ENCODE data around the gene PNKP. TPM values are rescaled to one million over a fixed set of nuclear protein-coding genes. Genes with fewer than 3 reads are reported as not detected.

Gene PNKP
- polyA plus RNA-seq, 1 donor: 38.1 TPM

- DNase-seq (ENCODE audit: low read depth): no peak
Observed at GRCh38 chr19:49847731-49848696, 19.4 kb downstream of the PNKP start.

- no peak for DNase-seq (ENCODE audit: low read depth)
Observed at GRCh38 chr19:49846408-49846807, 21.0 kb downstream of the PNKP start.

GRCh38 chr19:49845414-49845813 is 22.0 kb downstream of the PNKP start:
- no peak for DNase-seq (ENCODE audit: low read depth)

GRCh38 chr19:49844138-49845095 is 23.0 kb downstream of the PNKP start:
- no peak for DNase-seq (ENCODE audit: low read depth)

- no peak for DNase-seq (ENCODE audit: low read depth)
Observed at GRCh38 chr19:49843265-49843664, 24.1 kb downstream of the PNKP start.

GRCh38 chr19:49840736-49841249 is 26.6 kb downstream of the PNKP start:
- no peak for DNase-seq (ENCODE audit: low read depth)

- no peak for DNase-seq (ENCODE audit: low read depth)
Observed at GRCh38 chr19:49840321-49840720, 27.1 kb downstream of the PNKP start.

GRCh38 chr19:49839713-49840112 is 27.7 kb downstream of the PNKP start:
- DNase-seq (ENCODE audit: low read depth): no peak

- no peak for DNase-seq (ENCODE audit: low read depth)
Observed at GRCh38 chr19:49838885-49839588, 28.3 kb downstream of the PNKP start.

GRCh38 chr19:49837425-49837824 is 30.0 kb downstream of the PNKP start:
- no peak for DNase-seq (ENCODE audit: low read depth)

- DNase-seq (ENCODE audit: low read depth): no peak
Observed at GRCh38 chr19:49837009-49837310, 30.4 kb downstream of the PNKP start.

- DNase-seq (ENCODE audit: low read depth): no peak
Observed at GRCh38 chr19:49836176-49837008, 31.0 kb downstream of the PNKP start.

GRCh38 chr19:49835562-49835961 is 31.8 kb downstream of the PNKP start:
- no peak for DNase-seq (ENCODE audit: low read depth)

GRCh38 chr19:49833599-49833998 is 33.8 kb downstream of the PNKP start:
- DNase-seq (ENCODE audit: low read depth): no peak

- no peak for DNase-seq (ENCODE audit: low read depth)
Observed at GRCh38 chr19:49832556-49832955, 34.8 kb downstream of the PNKP start.

- DNase-seq (ENCODE audit: low read depth): no peak
Observed at GRCh38 chr19:49831592-49831991, 35.8 kb downstream of the PNKP start.

- no peak for DNase-seq (ENCODE audit: low read depth)
Observed at GRCh38 chr19:49830766-49831165, 36.6 kb downstream of the PNKP start.

GRCh38 chr19:49829721-49830120 is 37.7 kb downstream of the PNKP start:
- DNase-seq (ENCODE audit: low read depth): no peak

- no peak for DNase-seq (ENCODE audit: low read depth)
Observed at GRCh38 chr19:49829200-49829599, 38.2 kb downstream of the PNKP start.

GRCh38 chr19:49827034-49827433 is 40.3 kb downstream of the PNKP start:
- DNase-seq (ENCODE audit: low read depth): no peak

GRCh38 chr19:49824662-49825061 is 42.7 kb downstream of the PNKP start:
- DNase-seq (ENCODE audit: low read depth): no peak
